GM21737 (cell line): ENCODE data around the gene PISD.
"Not testable (repeated sequence)": the region's sequence is repeated elsewhere in the genome, so short reads cannot be mapped to it uniquely, and the experiment has no call there.

Source experiments
- ATAC-seq: cut with Tn5 transposase; IDR thresholded peaks from one replicate; pipeline ENCODE4 v1.9.1; 2021; ENCODE audit warnings: mild to moderate bottlenecking, moderate library complexity; ENCODE audit not compliant: unreplicated experiment

Gene PISD

GRCh38 chr22:31661851-31662667 is at the start of gene PISD:
PISD (minus strand) TSS chr22:31662215; CDS start chr22:31662208, 7 bp downstream.
- ATAC-seq: peak; percentile 81

GRCh38 chr22:31711226-31711625 is 49.2 kb upstream of the PISD start:
- not testable (repeated sequence) for ATAC-seq

GRCh38 chr22:31707519-31707918 is 45.5 kb upstream of the PISD start:
- no peak for ATAC-seq

GRCh38 chr22:31695423-31695822 is 33.4 kb upstream of the PISD start:
- no peak for ATAC-seq

- ATAC-seq: not testable (repeated sequence)
These were observed 32.0 kb upstream of the PISD start for GRCh38 chr22:31694046-31694445.

- ATAC-seq: no peak
These were observed 30.3 kb upstream of the PISD start for GRCh38 chr22:31692186-31692886.

- no peak for ATAC-seq
These were observed 29.4 kb upstream of the PISD start for GRCh38 chr22:31691408-31691807.

- ATAC-seq: no peak
These were observed 21.4 kb upstream of the PISD start for GRCh38 chr22:31683181-31684105.

GRCh38 chr22:31682751-31683150 is 20.7 kb upstream of the PISD start:
- no peak for ATAC-seq

GRCh38 chr22:31681349-31682345 is 19.6 kb upstream of the PISD start:
- no peak for ATAC-seq

GRCh38 chr22:31680861-31681341 is 18.9 kb upstream of the PISD start:
- ATAC-seq: no peak

- no peak for ATAC-seq
These were observed 16.7 kb upstream of the PISD start for GRCh38 chr22:31678748-31679147.

- peak; percentile 91 for ATAC-seq
These were observed 14.7 kb upstream of the PISD start for GRCh38 chr22:31676700-31677099.

GRCh38 chr22:31674219-31674618 is 12.2 kb upstream of the PISD start:
- ATAC-seq: not testable (repeated sequence)

- ATAC-seq: not testable (repeated sequence)
These were observed 6.8 kb upstream of the PISD start for GRCh38 chr22:31668849-31669248.

- no peak for ATAC-seq
These were observed 638 bp upstream of the PISD start for GRCh38 chr22:31662668-31663037.

GRCh38 chr22:31660860-31661341 is 1.1 kb downstream of the PISD start:
- not testable (repeated sequence) for ATAC-seq

- ATAC-seq: no peak
These were observed 2.8 kb downstream of the PISD start for GRCh38 chr22:31659246-31659645.

- ATAC-seq: no peak
These were observed 7.6 kb downstream of the PISD start for GRCh38 chr22:31654408-31654807.

GRCh38 chr22:31653944-31654343 is 8.1 kb downstream of the PISD start:
- no peak for ATAC-seq
